ENCODE measurements around the gene CIDEA.
A peak's percentile ranks its signal among the peaks of the same experiment; 100 is the strongest.

Gene CIDEA

DNA sequence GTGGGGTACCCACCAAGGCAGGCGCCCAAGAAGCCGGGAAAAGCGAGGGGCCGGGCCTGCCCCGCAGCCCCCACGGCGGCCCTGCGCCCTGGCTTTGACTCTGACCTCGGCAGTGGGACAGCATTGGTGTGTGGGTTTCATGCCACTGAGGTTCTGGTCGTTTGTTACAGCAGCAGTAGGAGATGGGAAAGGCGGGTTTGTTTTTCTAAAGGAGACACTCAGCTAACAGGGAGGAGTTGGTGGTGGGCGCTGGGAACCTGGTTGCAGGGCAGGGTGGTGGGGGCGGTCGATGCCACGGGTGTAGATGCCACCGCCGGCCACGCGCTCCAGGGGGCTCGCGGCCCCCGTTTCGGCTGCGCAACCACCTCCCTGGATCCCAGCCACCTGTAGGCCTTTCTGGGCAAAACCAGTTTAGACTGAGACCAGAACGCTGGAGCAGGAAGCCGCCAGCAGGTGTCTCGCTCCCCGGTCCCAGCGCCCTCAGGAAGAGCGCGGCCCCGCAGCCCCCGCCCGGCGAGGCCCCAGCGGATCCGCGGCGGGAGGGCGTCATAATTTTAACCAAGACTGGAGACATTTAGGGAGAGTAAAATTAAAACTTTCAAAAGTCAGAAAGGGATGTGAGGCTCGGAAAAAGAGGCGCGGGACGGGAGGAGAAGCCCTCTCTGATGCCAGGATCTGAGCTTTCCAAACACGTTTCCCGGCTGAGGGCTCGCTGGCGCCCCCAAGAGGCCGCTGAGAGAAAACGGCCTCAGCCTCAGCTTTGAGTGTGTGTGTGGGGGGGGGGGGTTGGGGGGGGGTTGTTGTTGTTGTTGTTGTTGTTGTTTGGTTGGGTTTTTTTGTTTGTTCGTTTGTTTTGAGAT is 17.4 kb downstream of the CIDEA start:
- DNase-seq (ENCODE audit: low read depth in 2 of 2, low spot score in 1 of 2), result peak in 1 of 2 donors; percentile 15

DNA sequence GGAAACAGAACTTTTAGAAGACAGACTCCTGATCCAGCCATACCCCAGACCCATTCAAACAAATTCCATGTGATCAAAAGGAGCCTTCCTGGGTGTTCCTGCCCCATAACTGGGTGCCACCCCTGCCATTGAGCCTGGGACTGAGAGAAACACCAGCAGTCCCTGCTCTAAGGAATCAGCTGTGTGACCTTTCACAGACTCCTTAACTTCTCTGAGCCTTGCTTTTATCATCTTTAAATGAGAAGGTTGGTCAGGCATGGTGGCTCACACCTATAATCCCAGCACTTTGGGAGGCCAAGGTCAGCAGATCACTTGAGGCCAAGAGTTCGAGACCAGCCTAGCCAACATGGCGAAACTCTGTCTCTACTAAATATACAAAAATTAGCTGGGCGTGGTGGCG is 20.6 kb downstream of the CIDEA start:
- DNase-seq (ENCODE audit: low read depth in 2 of 2, low spot score in 1 of 2), result no peak

DNA sequence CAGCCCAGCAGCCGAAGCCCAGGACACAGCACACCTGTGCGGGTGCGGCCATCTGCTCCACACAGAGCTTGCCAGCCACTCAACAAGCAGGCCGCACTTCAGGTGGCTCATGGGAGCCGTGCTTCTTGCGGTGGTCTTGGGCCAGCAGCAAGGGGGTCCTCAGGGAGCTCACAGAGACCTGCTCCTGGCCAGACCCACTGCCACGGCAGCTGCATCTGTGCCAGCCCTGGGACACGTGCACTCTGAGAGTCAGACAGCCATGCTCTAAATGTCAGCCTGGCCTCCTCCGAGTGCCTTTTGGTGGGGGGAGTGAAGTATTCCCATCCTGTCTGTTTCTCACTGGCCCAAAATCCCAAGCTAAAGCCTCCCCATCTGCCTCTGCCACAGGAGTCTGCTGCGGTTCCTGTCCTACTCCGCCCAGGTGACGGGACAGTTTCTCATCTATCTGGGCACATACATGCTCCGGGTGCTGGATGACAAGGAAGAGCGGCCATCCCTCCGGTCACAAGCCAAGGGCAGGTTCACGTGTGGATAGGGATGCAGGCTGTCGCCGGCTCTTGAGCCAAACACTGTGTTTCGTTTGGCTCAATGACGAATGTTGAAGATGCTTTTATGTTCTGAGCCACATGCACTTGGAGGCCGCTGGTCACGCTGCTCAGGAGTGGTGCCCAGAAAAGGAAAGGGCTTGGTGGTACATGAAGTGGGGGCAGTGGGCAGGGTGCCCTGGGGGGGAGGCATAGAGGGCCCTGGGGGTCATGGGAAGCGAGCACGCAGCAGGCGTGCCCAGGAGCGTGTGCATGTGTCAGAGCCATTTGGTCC is 22.8 kb downstream of the CIDEA start:
- no peak for DNase-seq (ENCODE audit: low read depth in 2 of 2, low spot score in 1 of 2)

DNA sequence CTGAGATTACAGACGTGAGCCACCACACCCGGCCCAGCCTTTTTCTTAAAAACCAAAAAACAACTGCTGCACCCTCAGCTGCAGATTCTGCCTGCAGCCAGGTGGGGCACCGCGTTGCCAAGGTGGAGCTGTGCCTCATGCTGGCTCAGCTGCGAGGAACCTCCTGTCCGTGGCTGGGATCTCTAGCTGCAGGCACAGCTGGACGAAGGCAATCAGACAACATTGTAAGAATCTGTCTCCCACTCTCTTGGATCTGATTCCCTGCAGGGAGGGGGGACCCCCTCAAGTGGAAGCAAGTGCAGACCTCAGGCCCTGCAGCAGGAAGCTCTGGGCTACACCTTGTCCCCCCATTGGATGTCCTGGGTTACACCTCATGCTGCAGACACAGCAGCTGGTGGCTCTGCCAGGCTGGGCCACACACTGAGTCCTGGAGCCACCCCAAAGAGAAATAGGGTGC is 24.1 kb downstream of the CIDEA start:
- no peak for DNase-seq (ENCODE audit: low read depth in 2 of 2, low spot score in 1 of 2)

DNA sequence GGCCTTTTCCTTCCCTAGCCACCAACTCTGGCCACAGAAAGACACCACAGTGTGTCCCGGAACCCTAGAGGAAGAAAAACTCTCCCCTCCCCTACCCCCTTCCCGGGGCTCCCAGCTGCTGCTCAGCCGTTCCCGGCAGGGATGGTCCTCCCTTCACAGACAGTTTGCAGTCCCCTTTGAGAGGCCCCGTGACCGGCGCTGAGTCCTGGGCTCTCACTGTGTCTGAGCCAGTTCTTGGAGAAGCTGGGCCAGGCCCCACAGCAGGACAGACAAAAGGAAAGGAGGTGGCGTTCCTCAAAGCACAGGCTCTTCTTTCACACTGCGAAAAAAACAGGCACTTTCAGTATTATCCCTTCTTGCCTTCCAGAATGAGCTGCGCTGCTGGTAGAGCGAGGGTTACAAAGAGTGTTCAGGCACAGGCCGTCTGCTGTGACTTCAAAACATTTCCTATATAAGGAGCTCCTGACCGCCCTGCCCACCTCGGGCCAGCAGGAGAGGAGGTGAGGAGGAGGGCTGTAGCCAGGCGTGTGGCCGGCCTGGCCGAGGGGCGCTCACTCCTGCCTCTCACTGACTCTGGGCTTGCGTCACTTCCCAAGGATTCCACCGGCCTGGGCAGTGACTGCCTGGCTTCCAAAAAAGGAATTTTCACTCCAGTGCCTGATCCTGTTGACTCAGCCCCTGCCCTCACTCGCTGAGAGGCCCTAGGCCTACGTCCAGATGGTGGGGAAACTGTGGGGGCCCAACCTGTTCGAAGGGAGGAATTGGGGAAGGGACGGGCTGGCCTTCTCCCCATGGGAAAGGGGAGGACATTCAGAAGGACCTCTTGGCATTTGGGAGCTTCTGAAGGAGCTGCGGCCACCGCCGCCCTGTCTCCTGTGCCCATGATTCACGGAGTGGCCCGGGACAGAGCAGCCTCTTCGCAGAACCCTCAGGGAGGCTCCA is 24.9 kb downstream of the CIDEA start:
- DNase-seq (ENCODE audit: low read depth in 2 of 2, low spot score in 1 of 2), result no peak

DNA sequence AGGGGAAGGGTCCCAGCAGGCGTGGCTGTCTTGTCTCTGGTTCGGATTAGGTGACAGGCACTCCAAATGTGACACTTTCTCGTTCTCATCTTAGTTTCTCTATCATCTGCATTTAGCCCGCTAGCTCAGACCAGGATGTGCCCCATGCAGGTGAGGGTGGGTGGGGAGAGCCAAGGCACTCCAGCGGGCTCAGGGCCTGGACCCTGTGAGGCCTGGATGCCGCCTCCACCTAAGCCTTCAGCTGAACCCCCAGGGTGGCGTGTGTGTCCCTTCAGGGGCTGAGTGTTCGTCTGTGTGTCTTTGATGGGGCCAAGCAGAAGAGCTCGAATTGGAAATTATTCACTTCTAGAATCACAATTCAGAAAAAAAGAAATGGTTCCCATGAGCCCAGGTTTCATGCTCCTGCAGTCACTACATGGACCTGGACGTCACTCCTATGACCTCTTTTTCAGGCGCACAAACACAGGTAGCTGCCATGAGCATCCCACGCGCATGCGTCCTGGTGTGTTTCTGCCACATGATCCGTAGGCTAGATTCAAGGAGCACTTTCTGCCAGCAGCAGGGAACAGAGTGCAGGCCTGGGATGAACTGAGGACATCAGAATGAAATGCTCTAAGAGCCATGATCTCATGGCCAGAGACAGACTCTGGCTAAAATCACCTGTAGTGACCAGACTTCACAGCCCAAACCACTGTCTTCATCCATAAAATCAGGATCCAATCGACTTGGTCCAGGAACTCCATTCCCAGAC is 25.8 kb downstream of the CIDEA start:
- no peak for DNase-seq (ENCODE audit: low read depth in 2 of 2, low spot score in 1 of 2)

DNA sequence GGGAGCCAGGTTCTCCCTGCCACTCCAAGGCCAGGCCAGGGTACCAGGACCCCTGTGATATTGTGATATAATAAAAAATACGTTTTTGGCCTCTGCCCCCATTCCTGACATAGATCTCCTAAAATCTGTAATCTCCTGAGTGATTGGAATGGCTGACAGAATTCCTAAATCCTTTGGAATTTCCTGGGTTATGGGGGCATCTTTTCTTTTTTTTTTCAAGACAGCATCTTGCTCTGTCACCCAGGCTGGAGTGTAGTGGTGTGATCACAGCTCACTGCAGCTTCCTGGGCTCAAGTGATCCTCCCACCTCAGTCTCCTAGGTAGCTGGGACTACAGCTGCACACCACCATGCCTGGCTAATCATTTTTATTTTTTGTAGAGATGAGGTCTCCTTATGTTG is 27.7 kb downstream of the CIDEA start:
- no peak for DNase-seq (ENCODE audit: low read depth in 2 of 2, low spot score in 1 of 2)

DNA sequence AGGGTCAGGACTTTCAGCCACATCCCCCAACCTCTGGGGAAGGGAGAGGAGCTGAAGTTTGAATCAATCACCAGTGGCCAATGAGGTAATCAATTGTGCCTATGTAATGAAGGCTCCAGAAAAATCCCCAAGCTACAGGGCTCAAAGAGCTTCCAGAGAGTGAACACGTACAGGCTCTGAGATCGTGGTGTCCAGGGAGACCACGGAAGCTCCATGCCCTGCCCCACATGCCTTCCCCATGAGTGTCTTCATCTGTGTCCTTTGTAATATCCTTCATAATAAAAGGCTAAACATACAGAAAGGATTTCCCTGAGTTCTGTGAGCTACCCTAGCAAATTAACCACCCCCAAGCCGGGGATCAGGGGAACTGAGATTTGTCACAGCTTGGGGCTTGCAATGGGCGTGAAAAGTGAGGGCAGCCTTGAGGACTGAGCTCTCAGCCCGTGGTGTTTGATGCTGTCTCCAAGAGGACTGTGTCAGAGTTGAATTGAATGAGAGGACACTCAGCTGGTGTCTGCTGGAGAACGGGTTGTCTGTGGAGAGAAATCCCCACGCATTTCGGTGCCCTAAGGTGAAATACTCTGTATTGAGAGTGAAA is 28.4 kb downstream of the CIDEA start:
- DNase-seq (ENCODE audit: low read depth in 2 of 2, low spot score in 1 of 2), result no peak

DNA sequence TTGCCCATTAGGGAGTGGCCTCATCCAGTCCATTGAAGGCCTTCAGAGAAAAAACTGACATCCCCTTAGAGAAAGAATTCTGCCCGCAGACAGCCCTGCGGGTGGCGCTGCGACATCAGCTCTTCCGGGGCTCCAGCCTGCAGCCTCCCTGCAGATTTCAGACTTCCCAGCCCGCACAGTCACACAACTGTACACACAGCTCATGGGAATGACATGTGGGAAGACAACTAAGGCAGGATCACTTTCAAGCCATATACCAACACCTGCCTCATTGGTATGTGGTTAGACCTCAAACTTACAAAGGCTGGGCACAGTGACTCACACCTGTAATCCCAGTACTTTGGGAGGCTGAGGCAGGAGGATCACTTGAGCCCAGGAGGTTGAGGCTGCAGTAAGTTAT is 29.1 kb downstream of the CIDEA start:
- DNase-seq (ENCODE audit: low read depth in 2 of 2, low spot score in 1 of 2), result no peak

DNA sequence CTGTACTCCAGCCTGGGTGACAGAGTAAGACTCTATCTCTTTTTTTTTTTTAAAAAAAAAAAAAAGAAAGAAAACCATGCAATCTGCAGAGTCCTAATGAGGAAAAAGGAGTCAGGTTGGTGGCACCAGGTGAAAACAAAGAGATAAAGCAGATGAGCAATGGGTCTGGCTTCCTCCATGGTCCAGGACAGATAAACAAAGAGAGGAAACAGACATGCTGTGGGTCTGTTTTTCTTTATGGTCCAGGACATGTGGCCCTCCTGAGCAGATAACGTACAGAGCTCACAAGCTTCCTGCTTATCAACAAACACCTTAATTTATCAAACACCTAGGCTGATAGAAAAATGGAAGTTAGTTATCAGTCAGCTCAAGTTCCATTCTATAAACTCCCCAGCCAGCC is 29.5 kb downstream of the CIDEA start:
- DNase-seq (ENCODE audit: low read depth in 2 of 2, low spot score in 1 of 2), result no peak

DNA sequence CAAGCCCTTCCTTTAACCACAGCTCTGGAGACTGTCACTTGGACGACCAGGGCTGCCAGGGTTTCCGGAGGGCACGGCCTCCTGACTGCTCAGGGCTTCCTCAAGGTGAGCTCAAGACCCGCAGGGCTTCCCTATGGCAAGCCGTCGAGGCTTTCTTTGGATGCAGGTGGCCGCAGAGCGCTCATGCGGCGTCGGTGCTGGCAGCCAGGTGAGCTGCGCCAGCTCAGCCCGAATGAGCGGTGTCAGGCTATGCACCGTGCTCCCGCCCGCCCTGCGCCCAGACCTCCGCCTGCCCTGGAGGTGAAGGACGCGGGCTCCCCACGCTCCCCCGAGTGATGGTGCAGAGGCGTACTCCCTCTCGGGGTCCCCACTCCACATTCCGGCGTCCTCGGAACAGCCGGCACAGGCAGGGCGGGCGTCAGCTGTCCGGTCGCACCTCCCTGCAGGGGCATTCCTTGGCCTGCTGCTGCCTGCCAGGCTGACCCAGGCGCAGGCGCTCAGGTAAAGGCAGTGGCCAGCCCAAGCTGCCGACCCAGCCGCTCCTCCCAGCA is 33.0 kb downstream of the CIDEA start:
- DNase-seq (ENCODE audit: low read depth in 2 of 2, low spot score in 1 of 2), result no peak

DNA sequence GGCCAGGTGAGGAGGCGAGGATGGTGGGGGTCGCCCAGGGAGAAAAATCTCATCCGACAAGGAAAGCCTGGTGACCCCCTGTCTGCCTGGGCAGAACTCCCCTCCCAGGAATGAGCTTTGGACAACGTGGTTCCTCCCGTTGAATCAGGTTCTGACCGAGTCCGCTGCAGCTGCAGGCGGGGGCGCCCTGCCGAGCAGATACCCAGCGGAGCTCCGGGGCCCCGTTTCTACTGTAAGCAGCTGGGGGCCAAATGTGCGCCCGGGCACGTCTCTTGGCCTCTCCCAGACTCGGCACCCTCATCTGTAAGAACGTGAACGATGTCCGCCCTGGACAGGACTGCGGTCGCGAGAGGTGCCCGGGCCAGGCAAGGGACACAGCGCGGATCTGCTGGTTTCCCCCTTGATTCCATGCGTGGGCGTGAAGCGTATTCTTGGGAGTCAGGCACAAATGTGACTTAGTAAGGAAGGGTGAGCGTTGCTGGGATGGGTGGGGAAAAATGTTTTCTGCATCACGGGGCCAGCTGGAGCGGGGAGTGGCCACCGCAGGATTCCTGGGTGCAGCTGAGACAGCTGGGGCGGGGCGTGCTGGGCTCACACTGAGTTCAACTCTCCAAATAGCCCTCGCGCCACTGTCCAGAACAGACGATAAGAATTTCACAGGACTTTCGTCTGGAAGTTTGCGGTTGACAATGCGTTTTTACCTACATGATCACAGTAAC is 33.7 kb downstream of the CIDEA start:
- no peak for DNase-seq (ENCODE audit: low read depth in 2 of 2, low spot score in 1 of 2)

DNA sequence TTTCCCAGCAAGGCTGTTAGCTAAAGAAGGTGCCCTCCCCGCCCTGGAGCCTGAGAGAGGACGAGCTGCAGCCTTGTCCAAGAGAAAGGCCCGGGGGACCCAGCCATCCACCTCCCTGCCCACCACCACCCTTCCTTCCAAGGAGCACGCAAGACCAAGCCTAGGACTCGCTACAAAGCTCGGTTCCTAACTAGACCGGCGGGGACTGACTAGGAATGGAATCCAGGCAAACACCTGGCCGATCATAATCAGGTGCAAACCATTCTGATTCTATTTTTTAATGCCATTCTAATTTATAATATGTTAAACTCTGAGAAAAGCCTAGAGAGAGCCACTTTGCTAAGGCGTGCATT is 34.2 kb downstream of the CIDEA start:
- no peak for DNase-seq (ENCODE audit: low read depth in 2 of 2, low spot score in 1 of 2)

DNA sequence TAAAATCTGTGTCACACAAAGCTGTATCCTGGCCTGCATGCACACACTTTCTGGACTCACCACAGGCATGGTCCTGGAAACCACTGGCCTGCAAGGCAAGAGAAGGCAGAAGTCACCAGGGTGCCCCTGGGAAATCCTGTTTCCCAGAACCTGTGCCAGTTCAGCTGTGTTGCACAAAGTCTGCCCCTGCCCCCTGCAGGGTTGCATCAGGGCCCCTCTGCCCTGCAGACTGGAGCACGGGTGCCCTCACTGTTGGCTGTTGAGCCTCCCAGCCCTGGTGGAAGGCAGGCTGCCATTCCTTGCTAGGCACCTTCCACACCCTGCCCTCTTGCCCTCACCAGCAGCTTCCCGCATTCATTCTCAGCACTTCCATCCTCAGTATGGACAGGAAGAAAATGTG is 35.9 kb downstream of the CIDEA start:
- no peak for DNase-seq (ENCODE audit: low read depth in 2 of 2, low spot score in 1 of 2)

DNA sequence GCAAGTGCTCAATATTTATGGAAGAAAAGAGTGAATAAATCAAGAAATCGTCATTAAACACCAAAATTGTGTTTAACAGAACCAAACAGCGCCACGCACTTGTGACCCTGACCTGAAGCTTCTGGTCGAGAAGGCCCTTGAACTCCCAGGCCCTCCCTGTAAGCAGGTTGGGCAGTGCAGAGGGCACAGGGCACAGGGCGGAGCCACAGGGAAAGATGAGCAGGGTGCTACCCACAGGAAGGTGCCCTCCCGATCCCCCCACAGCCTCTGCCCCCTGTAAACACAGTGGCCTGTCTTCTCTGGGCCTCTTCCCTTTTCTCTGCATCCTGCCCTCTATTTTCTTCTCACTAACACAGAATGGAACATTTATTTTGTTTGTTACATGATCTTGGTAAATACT is 37.0 kb downstream of the CIDEA start:
- no peak for DNase-seq (ENCODE audit: low read depth in 2 of 2, low spot score in 1 of 2)

DNA sequence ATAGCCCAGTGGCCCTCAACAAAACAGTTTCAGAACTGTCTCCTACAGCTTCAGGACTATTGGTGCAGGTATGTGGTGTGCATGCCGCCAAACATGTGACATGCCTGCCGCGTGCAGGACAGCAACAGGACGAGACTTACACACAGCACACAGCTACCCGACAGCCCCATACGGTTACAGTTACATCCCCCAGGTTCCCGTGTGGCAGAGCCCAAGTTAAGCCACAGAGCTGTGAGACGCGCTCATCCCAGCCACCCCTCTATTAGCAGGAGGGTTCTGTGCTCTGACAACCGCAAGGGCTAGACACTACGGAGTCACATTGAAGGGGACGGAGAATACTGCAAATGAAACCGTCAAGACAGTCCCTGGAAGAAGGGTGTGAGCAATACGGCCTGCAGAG is 37.5 kb downstream of the CIDEA start:
- DNase-seq (ENCODE audit: low read depth in 2 of 2, low spot score in 1 of 2), result no peak

DNA sequence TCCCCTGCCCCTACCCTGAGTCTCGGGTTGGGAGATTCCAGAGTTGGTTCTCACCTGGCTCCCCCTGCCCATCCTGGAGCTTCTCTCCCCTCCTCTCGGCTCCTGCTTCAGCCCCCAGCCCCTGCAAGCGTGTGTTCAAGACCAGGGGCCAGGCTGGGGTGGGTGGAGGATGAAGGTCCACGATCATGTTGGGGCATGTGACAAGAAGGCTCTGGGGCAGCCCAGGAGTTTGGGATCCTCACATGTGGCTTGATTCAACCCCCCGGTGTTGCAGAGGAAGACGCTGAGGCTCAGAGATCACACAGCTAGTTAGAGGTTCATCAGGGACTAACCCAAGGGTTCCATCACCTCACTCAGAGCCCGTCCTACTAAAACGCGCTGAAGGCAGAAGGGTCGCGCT is 39.7 kb downstream of the CIDEA start:
- no peak for DNase-seq (ENCODE audit: low read depth in 2 of 2, low spot score in 1 of 2)

DNA sequence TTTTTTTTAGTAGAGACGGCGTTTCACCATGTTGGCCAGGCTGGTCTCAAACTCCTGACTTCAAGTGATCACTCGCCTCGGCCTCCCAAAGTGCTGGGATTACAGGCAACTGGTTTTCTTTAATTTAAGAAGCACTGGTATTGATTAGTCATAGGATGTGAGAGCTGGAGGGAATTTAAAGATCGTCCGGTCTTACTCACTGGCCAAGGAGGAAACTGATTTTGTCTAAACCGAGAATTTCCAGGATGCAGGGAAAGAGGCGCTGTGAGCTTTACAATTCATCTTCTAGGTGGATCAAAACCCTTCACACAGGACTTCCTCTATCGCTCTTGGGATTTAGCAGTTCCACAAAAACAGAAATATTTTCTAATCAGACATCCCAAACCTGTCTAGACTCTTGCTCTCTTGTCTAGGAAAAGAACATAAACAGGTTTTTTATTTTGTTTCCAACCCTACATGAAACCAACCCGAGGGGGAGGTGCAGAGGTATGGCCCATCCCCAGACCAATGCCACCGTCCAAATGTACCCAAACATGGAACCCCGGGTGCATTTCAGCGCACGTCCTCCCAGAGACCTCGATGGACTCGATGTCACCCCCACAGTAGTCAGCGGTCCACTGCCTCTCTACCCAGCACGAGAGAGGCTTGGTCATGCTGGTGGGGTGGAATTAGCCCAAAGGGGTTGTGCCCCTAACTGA is 41.4 kb downstream of the CIDEA start:
- DNase-seq (ENCODE audit: low read depth in 2 of 2, low spot score in 1 of 2), result no peak

DNA sequence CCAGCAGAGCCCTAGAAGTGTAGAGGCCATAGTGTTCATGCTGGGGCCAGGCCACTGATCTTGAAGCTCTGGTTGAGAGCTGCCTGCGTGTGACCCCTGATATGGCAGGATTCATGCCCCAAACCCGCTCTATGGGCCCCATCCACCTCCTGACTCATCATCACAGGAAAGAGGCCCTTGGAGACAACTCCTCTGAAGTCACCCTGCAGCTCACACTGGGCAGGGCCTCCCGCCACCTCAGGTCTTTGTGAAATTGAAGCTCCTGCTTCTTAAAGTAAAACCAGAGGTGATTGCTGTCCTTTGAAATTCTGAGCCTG is 41.9 kb downstream of the CIDEA start:
- no peak for DNase-seq (ENCODE audit: low read depth in 2 of 2, low spot score in 1 of 2)

Measured in stimulated activated CD8-positive, alpha-beta memory T cell treated with anti-CD3 and anti-CD28 coated beads, Interleukin-4, amount 100 ng/mL, for 4 hours (primary cell).